Spleen (tissue), 11 donors: ENCODE data around the gene IL17RD. TPM values are rescaled to one million over a fixed set of nuclear protein-coding genes. Genes with fewer than 3 reads are reported as not detected.

Source experiments
- DNase-seq: peaks from one replicate; pipeline ENCODE4 v3.0.0-alpha.2; 2020
- H3K27ac ChIP-seq, 8 donors: fragments of 200-600 bp; sonication (generic) in 7 of 8; 1 replicate in 4 of 8; 2 replicates in 4 of 8; pipeline versions ENCODE4 v1.5.0 to v1.8.0; 2016 to 2021; ENCODE audit warnings: inconsistent platforms in 4 of 8, mild to moderate bottlenecking in 4 of 8, moderate library complexity in 1 of 8
- H3K27me3 ChIP-seq, 7 donors: fragments of 200-600 bp; sonication (generic) in 6 of 7; replicated peaks in 1 of 7; 1 replicate in 4 of 7; 2 replicates in 3 of 7; pipeline versions ENCODE4 v1.5.0 to v1.8.0; 2016 to 2021; ENCODE audit warnings: inconsistent platforms in 3 of 7, mild to moderate bottlenecking in 1 of 7
- H3K36me3 ChIP-seq, 6 donors: fragments of 200-600 bp; sonication (generic) in 5 of 6; 1 replicate in 4 of 6; 2 replicates in 2 of 6; pipeline versions ENCODE4 v1.5.0 to v1.8.0; 2016 to 2021; ENCODE audit warnings: inconsistent platforms in 2 of 6
- H3K4me1 ChIP-seq, 6 donors: fragments of 200-600 bp; sonication (generic) in 5 of 6; 1 replicate in 3 of 6; 2 replicates in 3 of 6; pipeline versions ENCODE4 v1.5.0 to v1.8.0; 2016 to 2021; ENCODE audit warnings: inconsistent platforms in 3 of 6
- H3K4me3 ChIP-seq, 8 donors: fragments of 200-600 bp; sonication (generic) in 7 of 8; 1 replicate in 4 of 8; 2 replicates in 4 of 8; pipeline versions ENCODE4 v1.5.0 to v1.8.0; 2016 to 2021; ENCODE audit warnings: inconsistent platforms in 4 of 8, mild to moderate bottlenecking in 4 of 8, moderate library complexity in 2 of 8
- H3K9me3 ChIP-seq, 8 donors: fragments of 200-600 bp; sonication (generic) in 7 of 8; 1 replicate in 4 of 8; 2 replicates in 4 of 8; pipeline versions ENCODE4 v1.5.0 to v1.8.0; 2016 to 2021; ENCODE audit warnings: inconsistent platforms in 4 of 8
- CTCF ChIP-seq, 11 experiments: fragments of 200-600 bp in 7 of 11; fragments of 450-650 bp in 4 of 11; sonication (generic) in 4 of 11; IDR thresholded peaks in 8 of 11; conservative IDR thresholded peaks in 3 of 11; 1 replicate in 7 of 11; 2 replicates in 4 of 11; pipeline versions ENCODE4 v1.4.0 to v1.8.0; 2016 to 2021; ENCODE audit warnings: antibody characterized with exemption in 11 of 11, inconsistent platforms in 4 of 11, mild to moderate bottlenecking in 1 of 11
- POLR2A ChIP-seq, 3 donors: fragments of 450-650 bp; IDR thresholded peaks; one replicate each; pipeline ENCODE4 v1.5.1; 2017; ENCODE audit warnings: antibody characterized with exemption in 3 of 3, mild to moderate bottlenecking in 1 of 3
- POLR2AphosphoS5 ChIP-seq, 3 donors: sonication (generic); formaldehyde crosslinking; IDR thresholded peaks; one replicate each; pipeline ENCODE4 v1.5.1; 2017; ENCODE audit warnings: antibody characterized with exemption in 3 of 3
- WGBS, 5 donors: extraction: QIAGEN DNeasy Blood & Tissue Kit in 3 of 5; methylation state at CpG; one replicate each; pipeline versions ENCODE4 v1.1.5 to v1.1.7; 2013 to 2018; 5-methylcytosine and 5-hydroxymethylcytosine counted together
- intact Hi-C: fragments of 100-400 bp; cut with DNase I; formaldehyde crosslinking; loops from one replicate; pipeline ENCODE4 v1.15.0; 2023; ENCODE audit warnings: low total_unique reads
- polyA plus RNA-seq, 3 donors: library from polyadenylated mRNA; stranded (reverse); fragments of 200-250 nt; gene quantifications; one replicate each; pipeline ENCODE4 v1.2.1, GENCODE V29; 2013
- total RNA-seq, 7 donors: library from RNA; depleted of rRNA in 3 of 7; stranded (reverse); fragments of >200 nt in 3 of 7; fragmentation: NEBNext Ultra II Directional in 4 of 7; extraction: Animal tissue kit (Norgen Biotek cat#: 25700) in 4 of 7; gene quantifications; one replicate each; pipeline versions ENCODE4 v1.1.0 to v1.2.1, GENCODE V29; 2016 to 2021
- donor health status: healthy with polysubstance abuse.
- donor health status: DM: no; HTN: no; CAD: no; lungs with moderate emphysema.
- donor health status: DM: no; HTN: no; CAD: no.
- donor health status: Bipolar disorder and iron deficiency.
- donor health status: healthy.
- donor health status: DM: no; HTN: no; CAD: no.
- donor health status: DM: yes; HTN: yes; CAD: no.

IL17RD gene
- total and polyA plus RNA-seq, 10 donors: 0.20 to 15.9 (median 2.8) TPM

- TF ChIP-seq POLR2A (IDR thresholded peaks at IDR 0.05) (no peak), CTCF (IDR thresholded peaks at IDR 0.05 in 8 of 11, conservative IDR thresholded peaks at IDR 0.05 in 3 of 11) (no peak), POLR2AphosphoS5 (IDR thresholded peaks at IDR 0.05) (no peak)
- no peaks in the 10 kb centered on the region for H3K36me3 ChIP-seq
- H3K27me3 ChIP-seq: peaks cover 0 to 13% (median 0%) of the 10 kb centered on the region in 7 donors
- H3K4me3 ChIP-seq: no peak overlapping the region
- 61 to 81% (median 69%) methylated on average over 7 of the region's 7 CpGs for WGBS, 5 donors
- intact Hi-C loops: no loop called here
- H3K9me3 ChIP-seq: no peaks in the 10 kb centered on the region
- DNase-seq: no peak
- peak overlapping the region in 1 of 8 donors; percentile 31 for H3K27ac ChIP-seq
- H3K4me1 ChIP-seq: peaks cover 0 to 10% (median 0%) of the 10 kb centered on the region in 6 donors
Measured at GRCh38 chr3:57150113-57150581, 15.0 kb downstream of the IL17RD start.

GRCh38 chr3:57147071-57147470 is 18.1 kb downstream of the IL17RD start:
- Histone ChIP-seq H3K4me1 (peaks cover 0 to 10% (median 0%) of the 10 kb centered on the region in 6 donors), H3K27me3 (peaks cover 0 to 4% (median 0%) of the 10 kb centered on the region in 7 donors), H3K36me3 (no peaks in the 10 kb centered on the region), H3K4me3 (no peak overlapping the region), H3K9me3 (no peaks in the 10 kb centered on the region), H3K27ac (no peak overlapping the region)
- intact Hi-C loops: no loop called here
- DNase-seq: no peak
- TF ChIP-seq POLR2A (IDR thresholded peaks at IDR 0.05): no peak
- TF ChIP-seq CTCF (IDR thresholded peaks at IDR 0.05 in 8 of 11, conservative IDR thresholded peaks at IDR 0.05 in 3 of 11): no peak
- no peak for TF ChIP-seq POLR2AphosphoS5 (IDR thresholded peaks at IDR 0.05)
- WGBS, 5 donors: 64 to 87% (median 80%) methylated on average over 2 of the region's 2 CpGs

GRCh38 chr3:57145852-57146251 is 19.3 kb downstream of the IL17RD start:
- Histone ChIP-seq H3K27ac (no peak overlapping the region), H3K9me3 (no peaks in the 10 kb centered on the region), H3K4me3 (no peak overlapping the region), H3K27me3 (peaks cover 0 to 4% (median 0%) of the 10 kb centered on the region in 7 donors), H3K36me3 (no peaks in the 10 kb centered on the region), H3K4me1 (peaks cover 0 to 6% (median 0%) of the 10 kb centered on the region in 6 donors)
- TF ChIP-seq CTCF (IDR thresholded peaks at IDR 0.05 in 8 of 11, conservative IDR thresholded peaks at IDR 0.05 in 3 of 11): no peak
- no peak for TF ChIP-seq POLR2A (IDR thresholded peaks at IDR 0.05)
- no peak for TF ChIP-seq POLR2AphosphoS5 (IDR thresholded peaks at IDR 0.05)
- DNase-seq: no peak
- WGBS, 5 donors: 88 to 96% (median 91%) methylated on average over 13 of the region's 13 CpGs
- intact Hi-C loops: no loop called here

GRCh38 chr3:57144952-57145351 is 20.2 kb downstream of the IL17RD start:
- intact Hi-C loops: no loop called here
- DNase-seq: no peak
- peaks cover 0 to 9% (median 0%) of the 10 kb centered on the region in 7 donors for H3K27me3 ChIP-seq
- no peaks in the 10 kb centered on the region for H3K9me3 ChIP-seq
- H3K27ac ChIP-seq: no peak overlapping the region
- TF ChIP-seq POLR2A (IDR thresholded peaks at IDR 0.05) (no peak), POLR2AphosphoS5 (IDR thresholded peaks at IDR 0.05) (no peak), CTCF (IDR thresholded peaks at IDR 0.05 in 8 of 11, conservative IDR thresholded peaks at IDR 0.05 in 3 of 11) (no peak)
- 54 to 75% (median 64%) methylated on average over 3 of the region's 3 CpGs for WGBS, 5 donors
- H3K4me1 ChIP-seq: no peaks in the 10 kb centered on the region
- H3K36me3 ChIP-seq: no peaks in the 10 kb centered on the region
- no peak overlapping the region for H3K4me3 ChIP-seq
